Lung (tissue), 12 donors: Measurements from ENCODE around the gene ETV3L. TPM values are rescaled to one million over a fixed set of nuclear protein-coding genes. Genes with fewer than 3 reads are reported as not detected.

Experiments
- ATAC-seq: fragments of 200-7000 bp; cut with Tn5 transposase; one replicate; pipeline ENCODE4 v1.9.1; 2020; ENCODE audit warnings: moderate number of reproducible peaks; ENCODE audit not compliant: insufficient read depth, low FRiP score
- DNase-seq, 3 donors: peaks; one replicate each; pipeline ENCODE4 v3.0.0-alpha.2; 2013 to 2017
- H3K27ac ChIP-seq, 2 donors: one replicate each; pipeline ENCODE4 v1.5.1; 2013; ENCODE audit warnings: mild to moderate bottlenecking in 2 of 2, moderate library complexity in 2 of 2, control low read depth in 1 of 2, inconsistent platforms in 1 of 2, low read depth in 1 of 2, low read length in 1 of 2
- H3K27me3 ChIP-seq, 3 donors: one replicate each; pipeline ENCODE4 v1.5.1; 2013; ENCODE audit warnings: low read length in 2 of 3; ENCODE audit not compliant: control insufficient read depth in 3 of 3, insufficient read depth in 3 of 3
- H3K36me3 ChIP-seq, 4 donors: one replicate each; pipeline ENCODE4 v1.5.1; 2013; ENCODE audit warnings: low read length in 4 of 4, mild to moderate bottlenecking in 1 of 4, moderate library complexity in 1 of 4; ENCODE audit not compliant: control insufficient read depth in 4 of 4, insufficient read depth in 4 of 4
- H3K4me1 ChIP-seq, 5 donors: one replicate each; pipeline ENCODE4 v1.5.1; 2013; ENCODE audit warnings: low read length in 5 of 5, mild to moderate bottlenecking in 2 of 5, moderate library complexity in 1 of 5; ENCODE audit not compliant: control insufficient read depth in 5 of 5, insufficient read depth in 5 of 5
- H3K4me3 ChIP-seq: one replicate; pipeline ENCODE4 v1.5.1; 2013; ENCODE audit warnings: mild to moderate bottlenecking, control low read depth, moderate library complexity
- H3K9ac ChIP-seq, 2 donors: one replicate each; pipeline ENCODE4 v1.5.1; 2013; ENCODE audit warnings: low read length in 2 of 2, control low read depth in 1 of 2; ENCODE audit not compliant: insufficient read depth in 1 of 2
- H3K9me3 ChIP-seq, 4 donors: one replicate each; pipeline ENCODE4 v1.5.1; 2013; ENCODE audit warnings: low read length in 3 of 4, mild to moderate bottlenecking in 1 of 4, moderate library complexity in 1 of 4; ENCODE audit not compliant: control insufficient read depth in 4 of 4, insufficient read depth in 3 of 4
- CTCF ChIP-seq: IDR thresholded peaks from 2 replicates; pipeline ENCODE4 v1.5.1; 2012; ENCODE audit warnings: mild to moderate bottlenecking; ENCODE audit errors: control extremely low read depth, extremely low read depth
- WGBS, 2 donors: extraction: QIAGEN DNeasy Blood & Tissue Kit; methylation state at CpG; one replicate each; pipeline ENCODE4 v1.1.7; 2013; 5-methylcytosine and 5-hydroxymethylcytosine counted together
- polyA plus RNA-seq, 2 donors: library from polyadenylated mRNA; stranded (reverse); fragments of 200-250 nt; gene quantifications; one replicate each; pipeline ENCODE4 v1.2.1, GENCODE V29; 2013
- total RNA-seq, 2 donors: library from RNA; depleted of rRNA in 1 of 2; stranded (reverse); fragments of >200 nt in 1 of 2; gene quantifications; one replicate each; pipeline ENCODE4 v1.2.1, GENCODE V29; 2014 to 2021
- donor health status: control.
- donor health status: control.
- donor health status: Bipolar disorder and iron deficiency.
- donor health status: healthy.
- donor health status: DM: yes; HTN: yes; CAD: no.

ETV3L gene
- total and polyA plus RNA-seq, 4 donors: 0.05 TPM; not detected in 3

DNA sequence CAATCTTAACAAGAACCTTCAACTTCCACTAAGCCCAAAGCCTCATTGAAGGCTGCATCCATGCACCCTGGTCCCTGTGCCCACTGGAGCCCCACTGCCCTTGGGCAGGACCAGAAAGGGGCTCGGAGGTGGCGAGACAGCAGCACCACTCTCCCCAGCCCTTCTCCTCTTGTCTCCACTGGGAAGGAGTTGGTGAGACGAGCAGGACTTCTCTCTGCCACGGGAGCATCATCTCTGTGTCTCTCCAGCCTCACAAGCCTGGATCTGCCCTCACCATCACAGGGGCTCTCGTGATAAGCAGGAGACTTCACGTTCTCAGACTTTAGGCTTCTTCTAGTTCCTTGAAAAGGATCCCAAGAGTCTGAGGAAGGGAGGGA, 7.2 kb upstream of the ETV3L start:
- Histone ChIP-seq H3K9ac (no peak overlapping the region), H3K27ac (no peak overlapping the region), H3K36me3 (no peaks in the 10 kb centered on the region), H3K4me1 (no peaks in the 10 kb centered on the region), H3K9me3 (no peaks in the 10 kb centered on the region), H3K4me3 (no peak overlapping the region), H3K27me3 (peaks cover 0 to 41% (median 17%) of the 10 kb centered on the region in 3 donors)
- ATAC-seq: no peak
- 76 to 83% methylated on average over 6 of the region's 6 CpGs for WGBS, 2 donors
- no peak for DNase-seq
- TF ChIP-seq CTCF: no peak

DNA sequence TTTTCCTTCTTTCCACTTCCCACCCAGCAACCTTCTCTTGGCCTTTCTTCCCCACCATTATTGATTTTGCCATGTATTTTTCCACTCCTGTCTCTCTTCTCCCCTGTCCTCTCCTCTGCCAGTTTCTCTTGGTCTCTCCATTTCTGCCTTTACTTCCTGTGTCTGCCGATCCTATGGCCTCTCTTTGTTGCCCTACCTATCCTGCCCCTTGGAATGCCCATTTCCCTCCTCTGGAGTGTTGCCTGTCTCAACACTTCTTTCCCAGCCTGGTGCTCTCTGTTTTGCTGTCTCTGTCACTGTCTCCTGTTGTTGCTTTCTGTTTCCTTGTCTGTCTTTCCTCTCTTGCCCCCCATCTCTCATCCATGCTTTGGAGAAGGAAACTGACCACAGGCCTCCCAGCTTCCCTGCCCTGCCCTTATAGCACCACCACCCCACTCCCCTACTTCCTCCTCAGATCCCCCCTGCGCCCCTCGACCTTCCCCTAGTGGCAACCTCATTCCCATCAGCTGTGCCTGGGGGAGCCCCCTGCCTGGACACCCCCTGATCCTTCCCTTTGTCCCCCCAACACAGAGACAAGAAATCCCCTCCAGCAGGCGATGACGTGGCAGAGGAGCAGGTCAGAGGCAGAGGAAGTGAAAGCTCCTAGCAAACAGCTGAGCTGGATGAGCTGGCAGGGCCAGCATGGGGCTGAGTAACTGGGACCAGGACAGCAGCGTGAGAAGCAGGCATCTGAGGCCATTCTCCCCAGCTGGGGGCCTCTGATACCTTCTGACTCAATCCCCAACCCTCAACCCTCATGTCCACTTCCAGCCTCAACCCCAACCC, 6.6 kb upstream of the ETV3L start:
- Histone ChIP-seq H3K4me1 (no peaks in the 10 kb centered on the region), H3K9ac (no peak overlapping the region), H3K9me3 (no peaks in the 10 kb centered on the region), H3K4me3 (no peak overlapping the region), H3K27ac (no peak overlapping the region), H3K27me3 (peaks cover 0 to 38% (median 17%) of the 10 kb centered on the region in 3 donors), H3K36me3 (no peaks in the 10 kb centered on the region)
- ATAC-seq (no peak), DNase-seq (peak in 1 of 3 donors; percentile 22)
- WGBS, 2 donors: 36 to 41% methylated on average over 6 of the region's 6 CpGs
- no peak for TF ChIP-seq CTCF

DNA sequence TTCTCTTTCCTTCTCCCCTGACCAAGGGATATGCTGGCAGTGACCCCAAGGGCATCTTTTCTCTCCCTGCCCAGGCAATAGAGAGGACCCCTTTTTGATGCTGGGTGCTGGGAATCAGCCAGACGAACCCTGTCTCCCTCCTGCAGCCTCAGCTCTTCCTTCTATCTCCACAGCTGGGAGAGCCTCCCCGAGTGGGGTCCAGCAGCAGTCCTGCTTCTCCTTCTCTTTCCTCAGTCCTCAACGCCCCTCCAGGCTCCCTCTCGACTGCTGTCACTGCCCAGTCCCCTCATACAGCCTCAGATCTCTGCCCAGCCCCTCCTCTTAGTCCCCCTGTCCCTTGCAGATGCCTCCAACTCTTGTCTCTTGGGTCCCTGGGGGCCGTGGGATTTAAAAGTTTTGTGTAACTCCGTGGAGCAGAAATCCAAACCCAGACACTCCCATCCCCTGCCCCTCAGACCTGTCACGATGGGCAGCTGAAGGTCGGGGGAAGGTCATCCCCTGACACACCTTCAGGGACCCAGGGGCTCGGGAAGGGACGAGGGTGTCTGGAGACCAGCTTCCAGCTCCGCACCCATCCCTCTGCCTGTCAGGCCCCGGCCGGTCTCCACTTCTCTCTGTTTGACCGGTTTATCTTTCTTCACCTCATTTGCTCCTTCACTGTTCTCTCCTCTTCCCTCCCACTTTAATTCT, 5.8 kb upstream of the ETV3L start:
- Histone ChIP-seq H3K27ac (no peak overlapping the region), H3K4me3 (no peak overlapping the region), H3K27me3 (peaks cover 0 to 35% (median 17%) of the 10 kb centered on the region in 3 donors), H3K36me3 (no peaks in the 10 kb centered on the region), H3K9me3 (no peaks in the 10 kb centered on the region), H3K4me1 (no peaks in the 10 kb centered on the region), H3K9ac (no peak overlapping the region)
- 70 to 82% methylated on average over 14 of the region's 14 CpGs for WGBS, 2 donors
- ATAC-seq: no peak
- TF ChIP-seq CTCF: no peak
- DNase-seq: no peak
